H54 (cell line): Measurements from ENCODE around the gene CEP112.

ENCODE experiments used
- DNase-seq: peaks from one replicate; pipeline ENCODE4 v3.0.0; 2011; ENCODE audit warnings: low spot score, mixed read lengths; ENCODE audit not compliant: insufficient read length
- FAIRE-seq: peaks from 3 replicates; lab custom pipeline; 2011; peaks lifted over from hg19 to GRCh38; lab: Jason Lieb, UNC
- POLR2A ChIP-seq: IDR thresholded peaks from 2 replicates; pipeline ENCODE4 v1.6.1; 2011; ENCODE audit warnings: low read depth, mild to moderate bottlenecking, low read length

The CEP112 gene

DNA sequence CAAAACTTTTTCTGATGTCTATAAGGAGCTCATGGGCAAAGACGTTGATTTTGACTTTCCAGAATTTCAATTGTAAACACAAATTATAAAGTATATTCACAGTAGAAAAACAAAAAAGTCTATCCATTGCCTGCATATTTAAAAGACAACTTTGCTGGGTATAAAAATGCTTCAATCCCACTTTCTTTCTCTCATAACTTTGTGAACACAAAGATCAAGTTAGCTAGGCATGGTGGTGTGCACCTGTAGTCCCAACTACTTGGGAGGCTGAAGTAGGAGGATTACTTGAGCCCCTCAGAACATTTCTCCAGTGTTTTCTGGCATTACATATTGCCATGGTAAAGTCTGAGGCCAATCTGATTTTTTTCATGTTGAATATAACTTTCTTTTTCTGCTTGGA lies 547.4 kb downstream of the CEP112 start:
- FAIRE-seq (no peak), DNase-seq (no peak)
- no peak for TF ChIP-seq POLR2A

GRCh38 chr17:65638221-65638975 lies 553.5 kb downstream of the CEP112 start:
- no peak for TF ChIP-seq POLR2A
- DNase-seq (no peak), FAIRE-seq (no peak)

DNA sequence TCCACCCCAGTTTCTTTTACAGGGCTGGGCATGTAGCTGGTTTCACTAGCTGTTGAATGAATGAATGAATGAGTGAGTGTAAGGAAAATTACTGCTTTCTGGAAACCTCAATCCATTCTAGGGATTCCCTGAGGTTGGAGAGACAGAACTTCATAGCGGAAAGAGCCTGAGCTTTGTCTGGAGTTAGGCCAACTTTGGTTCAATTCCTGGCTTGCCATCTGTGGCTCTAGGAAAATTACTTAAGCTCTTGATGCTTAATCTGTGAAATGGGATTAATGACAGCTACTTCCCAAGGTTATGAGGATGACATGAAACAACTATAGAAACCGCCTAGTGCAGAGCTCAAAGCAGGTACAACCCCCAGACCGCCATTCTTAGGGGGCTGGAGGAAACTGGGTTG lies 554.1 kb downstream of the CEP112 start:
- DNase-seq (no peak), FAIRE-seq (no peak)
- TF ChIP-seq POLR2A, result no peak

DNA sequence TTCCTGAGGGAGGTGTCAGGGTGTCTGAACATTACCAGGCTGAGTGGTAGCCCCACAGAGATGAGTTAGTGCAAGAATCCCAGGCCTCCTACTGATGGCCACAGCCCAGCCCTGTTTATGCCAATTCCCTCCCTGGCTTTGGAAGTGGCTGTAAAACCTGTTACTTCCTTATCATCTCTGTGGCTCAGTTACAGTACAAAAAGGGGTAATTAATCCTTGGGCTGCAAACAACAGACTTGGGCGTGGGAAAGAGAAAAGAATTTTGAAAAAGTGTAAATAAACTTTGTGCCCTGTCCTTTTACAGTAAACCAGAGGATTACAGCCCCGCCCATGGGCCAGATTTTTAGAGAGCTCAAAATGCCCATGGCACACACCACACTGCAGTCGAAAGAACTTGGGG lies 557.4 kb downstream of the CEP112 start:
- DNase-seq (no peak), FAIRE-seq (no peak)
- no peak for TF ChIP-seq POLR2A

- DNase-seq (no peak), FAIRE-seq (no peak)
- TF ChIP-seq POLR2A, result no peak
These were observed 557.9 kb downstream of the CEP112 start for GRCh38 chr17:65633988-65634387.

DNA sequence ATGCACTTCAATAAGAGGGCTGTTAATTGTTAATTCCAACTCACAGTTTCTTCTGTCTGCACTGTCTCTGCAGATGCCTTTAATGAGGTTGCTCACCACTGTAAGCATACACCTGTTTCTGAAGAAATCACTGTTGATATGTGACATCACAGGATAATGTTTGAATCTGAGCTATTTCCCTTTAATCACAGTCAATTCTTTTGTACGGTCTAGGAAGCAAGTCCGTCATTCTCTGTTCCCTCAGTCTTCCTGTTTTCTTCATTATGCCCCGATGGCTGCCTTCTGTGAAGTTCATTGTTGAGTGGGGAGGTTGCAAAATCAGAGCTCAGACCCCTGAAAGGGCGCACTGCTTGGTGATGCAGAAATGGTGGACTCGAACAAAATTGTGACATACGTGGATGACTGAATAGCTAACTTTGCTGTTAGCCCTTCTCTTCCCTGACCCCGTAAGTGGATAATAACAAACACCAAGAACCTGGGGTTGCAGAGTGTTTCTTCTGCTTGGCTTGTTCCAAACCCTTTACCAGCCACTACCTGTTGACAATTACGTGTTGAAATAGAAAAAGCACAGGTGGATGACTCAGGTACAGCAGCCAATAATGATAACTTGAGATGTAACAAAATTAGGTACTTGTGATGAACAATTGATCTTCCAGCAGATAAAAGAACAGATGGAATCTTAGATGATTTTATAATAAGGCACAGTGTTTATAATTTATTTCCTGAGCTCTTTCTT lies 558.6 kb downstream of the CEP112 start:
- DNase-seq (no peak), FAIRE-seq (no peak)
- TF ChIP-seq POLR2A, result no peak

DNA sequence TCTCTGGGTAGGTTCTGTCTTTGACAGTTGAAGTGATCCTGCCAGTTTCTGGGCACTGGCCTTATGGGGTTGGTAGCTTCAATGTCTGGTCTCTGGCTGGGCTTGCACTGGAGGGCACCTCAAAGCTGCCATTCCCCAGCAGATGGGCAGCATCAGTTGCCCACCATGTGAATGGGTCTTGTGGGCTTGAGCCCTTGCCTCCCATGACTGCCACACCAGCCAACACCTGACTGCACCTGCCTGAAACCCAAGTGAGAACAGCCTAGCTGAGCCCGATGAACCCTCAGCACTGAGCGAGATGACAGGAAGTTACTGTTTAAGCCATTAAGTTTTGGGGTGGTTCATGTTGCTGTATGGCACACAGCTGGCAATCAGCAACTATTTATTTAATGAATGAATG lies 561.4 kb downstream of the CEP112 start:
- no peak for TF ChIP-seq POLR2A
- DNase-seq (no peak), FAIRE-seq (no peak)

- DNase-seq, result no peak
- FAIRE-seq, result no peak
- no peak for TF ChIP-seq POLR2A
These were observed 562.7 kb downstream of the CEP112 start for GRCh38 chr17:65629234-65629690.

DNA sequence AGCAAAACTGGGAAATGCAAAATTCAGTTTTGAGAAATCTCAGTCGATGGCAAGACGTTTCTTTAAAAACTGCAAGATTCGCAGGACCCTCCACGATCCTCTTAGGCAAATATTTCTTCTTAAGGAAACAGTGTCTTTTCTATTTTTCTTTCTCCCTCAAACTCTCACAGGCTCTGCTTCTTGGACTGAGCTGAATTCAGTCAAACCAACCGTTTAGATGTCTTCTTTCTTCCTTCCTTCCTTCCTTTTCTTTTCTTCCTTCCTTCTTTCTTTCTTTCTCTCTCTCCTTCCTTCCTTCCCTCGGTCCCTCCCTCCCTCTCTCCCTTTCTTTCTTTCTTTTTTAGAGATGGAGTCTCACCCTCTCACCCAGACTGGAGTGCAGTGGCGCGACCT lies 563.3 kb downstream of the CEP112 start:
- DNase-seq (no peak), FAIRE-seq (no peak)
- no peak for TF ChIP-seq POLR2A

DNA sequence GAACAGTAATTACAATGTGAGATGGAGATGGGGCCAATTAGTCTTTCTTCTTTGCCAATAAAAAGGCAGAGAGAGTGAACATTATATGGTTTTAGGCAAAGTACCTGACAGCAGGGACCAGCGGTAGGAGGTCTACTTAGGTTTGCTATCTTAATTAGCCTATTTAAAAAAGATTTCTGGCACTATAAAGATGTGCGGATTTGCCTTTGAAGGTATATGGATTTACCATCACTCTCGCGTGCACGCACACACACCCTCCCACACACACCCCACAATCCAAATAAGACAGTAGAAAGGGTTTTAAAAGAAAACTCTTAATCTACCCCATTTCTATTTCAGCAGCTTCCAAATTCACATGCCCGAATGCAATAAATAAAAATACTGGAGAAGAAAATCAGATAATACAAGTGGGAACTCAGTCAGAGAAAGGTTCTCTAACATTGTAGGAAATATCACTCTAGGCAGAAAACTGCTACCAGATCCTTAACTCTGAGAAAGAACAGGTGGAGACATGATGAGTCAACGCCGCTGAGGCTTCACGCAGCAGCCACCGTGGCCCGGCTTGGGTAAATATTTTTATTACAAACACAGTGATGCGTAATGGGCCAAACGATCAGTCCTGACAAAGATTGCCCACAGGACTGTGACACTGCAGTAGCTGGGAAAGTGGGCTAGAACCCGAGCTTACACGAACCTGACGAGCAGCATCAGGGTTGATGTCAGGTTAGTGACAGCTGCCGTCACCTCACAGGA lies 563.9 kb downstream of the CEP112 start:
- TF ChIP-seq POLR2A, result no peak
- DNase-seq (peak; percentile 64), FAIRE-seq (no peak)

- FAIRE-seq, result no peak
- TF ChIP-seq POLR2A, result no peak
- DNase-seq, result no peak
These were observed 564.8 kb downstream of the CEP112 start for GRCh38 chr17:65627108-65627507.

- DNase-seq, result no peak
- no peak for TF ChIP-seq POLR2A
- FAIRE-seq, result no peak
These were observed 565.5 kb downstream of the CEP112 start for GRCh38 chr17:65626451-65626850.

DNA sequence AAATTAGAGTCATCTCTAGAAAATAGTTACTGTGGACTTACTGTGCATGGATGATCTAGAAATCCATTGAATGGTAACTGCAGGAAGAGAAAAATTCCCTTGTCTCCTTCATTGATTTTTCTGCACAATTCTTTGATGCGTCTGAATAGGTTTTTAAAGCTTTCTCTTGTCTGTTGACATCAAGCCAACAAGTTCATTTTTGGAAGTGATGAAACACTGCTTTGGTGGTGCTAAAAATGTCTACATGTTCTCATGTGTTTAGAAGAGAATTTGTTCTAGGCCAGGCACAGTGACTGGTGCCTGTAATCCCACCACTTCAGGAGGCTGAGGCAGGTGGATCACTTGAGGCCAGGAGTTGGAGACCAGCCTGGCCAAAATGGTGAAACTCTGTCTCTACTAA lies 573.4 kb downstream of the CEP112 start:
- TF ChIP-seq POLR2A, result no peak
- FAIRE-seq (no peak), DNase-seq (no peak)

DNA sequence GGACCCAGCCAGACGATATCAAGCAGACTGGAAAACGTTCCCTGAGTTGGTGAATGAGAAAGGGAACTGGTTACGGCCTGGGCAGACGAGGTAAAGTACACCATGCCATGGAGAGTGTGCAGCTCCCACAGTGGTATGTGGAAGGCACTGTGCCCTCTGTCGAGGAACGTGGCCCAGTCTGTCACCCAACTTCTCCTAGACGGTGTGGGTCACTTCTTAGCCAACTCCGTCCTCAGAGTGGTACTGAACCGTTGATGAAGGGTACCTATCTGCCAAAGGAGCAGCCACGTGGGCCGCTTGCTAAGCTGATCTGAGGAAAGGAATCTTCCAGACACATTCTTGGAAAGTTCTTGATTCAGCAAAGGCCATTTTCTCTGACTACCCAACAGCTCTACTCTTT lies 574.4 kb downstream of the CEP112 start:
- FAIRE-seq (no peak), DNase-seq (no peak)
- no peak for TF ChIP-seq POLR2A
